HG02571 (cell line): ENCODE data around the gene RGR.
"Not testable (repeated sequence)": the region's sequence is repeated elsewhere in the genome, so short reads cannot be mapped to it uniquely, and the experiment has no call there.

Experiments
- ATAC-seq: cut with Tn5 transposase; IDR thresholded peaks from one replicate; pipeline ENCODE4 v1.9.1; 2021; ENCODE audit warnings: mild to moderate bottlenecking, moderate library complexity; ENCODE audit not compliant: unreplicated experiment

Gene RGR

DNA sequence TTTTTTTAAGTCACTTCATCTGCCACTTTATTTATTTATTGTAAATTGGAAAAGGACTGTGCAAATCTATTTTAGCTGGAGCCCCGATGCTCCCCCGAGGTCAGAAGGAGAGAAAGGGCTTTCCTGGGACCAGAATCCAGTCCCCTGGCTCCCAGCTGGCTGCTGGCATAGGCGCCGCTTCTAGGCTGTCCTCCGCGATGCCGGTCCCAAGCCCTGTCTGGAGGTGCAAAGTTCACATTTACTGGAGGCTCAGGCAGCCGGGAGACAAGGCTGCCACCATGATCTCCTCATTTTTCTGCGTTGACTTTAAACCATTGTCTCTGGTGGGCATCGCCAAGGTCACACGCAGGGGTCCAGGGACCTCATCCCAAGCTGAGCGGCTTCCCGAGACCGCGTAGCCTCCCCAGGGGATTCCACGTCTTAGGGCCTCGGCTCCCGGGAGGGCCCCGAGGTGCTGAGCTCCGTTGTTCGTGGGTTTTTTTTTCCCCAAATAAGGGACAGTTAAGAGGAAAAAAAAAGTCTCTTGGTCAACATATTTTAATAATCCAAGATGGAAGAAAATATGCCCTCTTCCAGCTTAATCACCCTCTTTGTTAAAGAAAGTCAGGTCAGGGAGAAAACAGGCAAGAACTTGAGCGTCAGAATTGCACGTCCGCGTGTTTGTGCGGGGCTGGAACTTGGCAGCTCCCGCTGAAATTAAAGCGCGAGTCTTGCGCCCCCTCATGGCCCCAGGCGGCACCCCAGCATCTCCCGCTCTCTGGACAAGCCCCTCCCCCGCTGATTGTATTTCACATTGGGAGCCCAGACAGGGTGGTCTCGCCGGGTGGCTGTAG, 11.9 kb downstream of the RGR start:
- no peak for ATAC-seq

DNA sequence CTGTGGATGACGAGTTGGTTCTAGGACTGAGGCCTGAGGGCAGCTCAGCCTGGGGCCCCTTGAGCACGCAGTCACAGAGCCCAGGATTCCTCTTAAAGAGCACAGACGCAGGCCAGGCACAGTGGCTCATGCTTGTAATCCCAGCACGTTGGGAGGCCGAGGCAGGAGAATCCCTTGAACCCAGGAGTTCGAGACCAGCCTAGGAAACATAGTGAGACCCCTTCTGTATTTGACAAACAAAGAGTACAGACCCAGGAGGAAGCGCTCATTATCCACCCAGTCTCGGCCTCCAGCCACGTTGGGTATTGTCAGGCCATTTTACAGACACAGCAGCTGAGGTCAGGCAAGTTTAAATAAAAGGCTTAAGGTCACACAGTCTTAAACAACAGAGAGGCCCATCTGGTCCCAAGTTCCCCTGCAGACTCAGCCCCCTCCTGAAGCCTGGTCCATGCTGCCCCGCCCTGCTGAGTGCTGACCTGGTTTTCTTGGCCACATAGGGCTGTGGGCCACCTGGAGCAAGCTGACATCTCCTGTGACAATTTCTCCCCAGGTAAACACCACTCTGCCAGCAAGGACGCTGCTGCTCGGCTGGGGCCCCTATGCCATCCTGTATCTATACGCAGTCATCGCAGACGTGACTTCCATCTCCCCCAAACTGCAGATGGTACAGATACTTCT, 12.6 kb downstream of the RGR start:
- ATAC-seq = no peak

DNA sequence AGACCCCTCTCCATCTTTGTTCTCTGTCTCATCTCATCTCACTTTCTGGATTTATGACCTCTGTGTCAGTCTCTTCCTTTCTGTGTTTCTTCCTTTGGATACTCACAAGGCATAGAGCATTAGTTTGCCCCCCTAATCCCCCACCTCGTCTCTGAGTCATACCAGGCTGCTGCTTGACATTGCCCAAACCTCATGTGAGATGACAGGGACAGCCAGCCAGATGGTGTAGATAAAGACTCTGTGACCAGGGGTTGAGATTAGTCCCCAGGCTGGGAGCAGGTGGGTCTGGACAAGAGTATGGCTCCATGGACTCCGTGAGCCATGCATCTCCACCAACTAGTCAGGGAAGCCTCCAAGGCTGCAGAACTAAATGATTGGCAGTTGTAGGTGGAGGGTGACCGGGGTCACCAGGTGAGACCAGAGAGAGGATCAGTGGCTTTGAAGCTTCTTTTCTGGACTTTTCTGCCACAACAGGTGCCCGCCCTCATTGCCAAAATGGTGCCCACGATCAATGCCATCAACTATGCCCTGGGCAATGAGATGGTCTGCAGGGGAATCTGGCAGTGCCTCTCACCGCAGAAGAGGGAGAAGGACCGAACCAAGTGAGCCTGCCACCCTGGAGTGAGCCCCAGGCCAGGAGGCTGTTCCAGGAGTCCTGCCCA, 13.3 kb downstream of the RGR start:
- no peak for ATAC-seq

DNA sequence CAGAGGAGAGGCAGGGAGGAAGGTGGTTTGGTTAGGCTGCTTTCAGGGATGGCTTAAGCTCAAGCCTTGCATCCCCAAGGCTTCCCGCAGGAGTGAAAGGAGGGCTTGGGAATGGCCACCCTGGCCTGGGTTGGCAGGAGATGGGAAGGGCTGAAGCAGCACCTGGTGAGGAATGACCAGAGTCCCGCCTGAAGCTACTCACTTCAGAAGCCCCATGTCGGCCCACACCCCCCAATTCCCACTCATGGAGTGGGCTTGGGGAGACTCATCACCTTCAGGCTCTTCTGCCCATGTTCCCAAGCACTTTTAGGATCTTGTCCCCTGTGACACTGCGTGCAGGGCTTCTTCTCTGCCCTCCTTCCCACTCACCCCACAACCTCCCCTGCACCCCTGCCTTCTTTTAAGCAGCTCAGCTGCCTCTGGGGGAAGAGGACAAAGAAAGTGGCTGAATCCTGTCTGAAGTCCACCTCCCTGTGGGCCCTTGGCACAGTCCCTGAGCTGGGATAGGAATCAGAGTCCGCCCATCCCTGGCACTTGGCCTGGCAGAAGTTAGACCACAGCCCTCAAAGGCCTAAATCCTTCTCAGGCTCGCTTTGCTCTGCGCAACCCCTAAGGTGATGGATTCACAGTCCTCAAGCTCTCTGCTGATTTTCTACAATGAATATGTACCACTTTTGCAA, 16.5 kb downstream of the RGR start:
- no peak for ATAC-seq

DNA sequence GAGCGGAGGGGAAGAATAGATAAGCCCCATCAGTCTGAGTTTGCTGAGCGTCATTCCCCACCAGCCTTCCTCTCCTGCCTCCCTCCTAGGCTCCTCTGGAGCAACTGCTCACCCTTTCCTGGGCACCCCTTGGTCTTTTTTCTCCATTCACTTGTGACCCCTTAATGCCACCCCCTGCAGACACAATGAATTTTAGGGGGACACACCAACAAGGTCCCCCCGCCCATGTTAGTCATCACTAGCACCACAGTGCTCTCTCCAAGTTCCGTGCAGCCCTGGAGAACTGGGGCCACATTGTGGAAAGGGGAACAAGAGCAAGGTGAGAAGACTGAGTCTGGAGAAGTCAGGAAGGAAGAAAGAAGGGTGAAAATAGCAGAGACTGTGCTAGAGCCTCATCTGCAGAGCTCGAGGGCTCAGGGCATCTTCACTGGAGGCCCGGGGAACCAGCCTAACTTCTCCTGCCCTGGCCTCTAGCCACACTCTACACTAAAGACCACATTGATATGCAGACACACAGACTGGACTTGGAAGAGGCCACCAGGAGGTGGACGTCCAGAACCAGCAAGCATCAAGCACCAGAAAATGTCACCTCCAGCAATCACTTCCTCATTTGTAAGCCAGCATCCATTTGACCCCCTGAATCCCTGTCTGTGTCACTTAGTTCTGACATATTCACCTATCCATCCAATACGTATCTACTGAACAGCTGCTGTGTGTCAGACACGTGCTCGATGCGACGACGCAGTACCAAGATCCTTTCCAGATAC, 17.5 kb downstream of the RGR start:
- ATAC-seq = no peak

DNA sequence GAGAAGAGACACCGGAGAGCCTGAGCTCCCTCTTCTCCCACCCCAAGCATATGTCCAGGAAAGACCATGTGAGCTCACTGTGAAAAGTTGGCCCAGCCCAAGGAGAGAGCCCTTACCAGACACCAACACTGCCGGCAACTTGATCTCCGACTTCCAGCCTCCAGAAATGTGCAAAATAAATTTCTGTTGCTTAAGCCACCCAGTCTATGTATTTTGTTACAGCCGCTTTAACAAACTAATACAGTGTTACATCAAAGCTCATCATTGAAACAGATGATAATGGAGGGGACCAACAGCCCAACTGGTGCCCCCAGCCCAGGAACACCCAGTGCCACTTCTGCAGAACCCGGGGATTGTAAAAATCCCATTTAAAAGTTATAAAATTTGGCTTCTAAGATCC, 18.9 kb downstream of the RGR start:
- ATAC-seq = no peak

DNA sequence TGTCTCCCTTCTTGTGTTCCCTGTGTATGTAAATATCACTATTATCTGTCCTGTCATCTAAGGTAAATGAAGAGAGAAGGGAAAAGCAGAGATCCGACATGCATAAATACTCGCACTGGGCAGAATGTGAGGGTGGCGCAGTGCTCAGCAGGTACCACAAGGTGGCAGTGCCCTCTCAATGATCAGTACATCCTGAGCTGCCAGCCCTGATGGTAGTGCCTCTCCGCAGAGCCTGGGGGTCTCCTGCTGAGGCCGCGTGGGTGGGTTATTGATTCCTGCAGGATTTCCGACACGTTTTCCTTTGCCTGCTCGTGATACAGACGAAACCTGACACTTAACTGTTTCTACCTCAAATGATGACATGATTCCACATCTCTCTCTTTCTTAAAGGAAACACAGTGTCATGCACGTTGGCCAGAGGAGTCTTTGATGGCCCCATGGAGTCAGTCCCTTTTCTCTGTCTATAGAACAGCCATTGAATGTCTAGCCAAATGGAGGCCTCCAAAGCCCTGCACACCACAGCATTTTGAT, 19.8 kb downstream of the RGR start:
- peak; percentile 93 for ATAC-seq

DNA sequence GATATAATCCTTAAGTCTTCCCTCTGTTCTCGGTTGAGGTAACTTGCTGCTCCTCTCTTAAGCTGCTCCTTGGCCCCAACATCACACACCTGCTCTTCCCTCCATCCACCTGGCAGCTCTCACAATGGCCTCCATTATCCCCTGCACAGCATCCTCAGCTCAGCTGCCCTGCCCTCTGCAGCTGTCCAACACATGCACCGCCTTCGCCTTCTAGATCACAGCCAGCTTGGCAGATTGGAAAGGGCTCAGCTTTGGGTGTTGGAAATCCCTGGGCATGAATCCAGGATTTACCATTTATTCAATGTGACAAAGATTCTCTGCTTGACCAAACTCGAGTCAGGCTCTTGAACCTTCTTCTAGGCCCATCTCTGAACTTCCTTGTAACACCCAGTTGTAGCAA, 20.6 kb downstream of the RGR start:
- no peak for ATAC-seq

DNA sequence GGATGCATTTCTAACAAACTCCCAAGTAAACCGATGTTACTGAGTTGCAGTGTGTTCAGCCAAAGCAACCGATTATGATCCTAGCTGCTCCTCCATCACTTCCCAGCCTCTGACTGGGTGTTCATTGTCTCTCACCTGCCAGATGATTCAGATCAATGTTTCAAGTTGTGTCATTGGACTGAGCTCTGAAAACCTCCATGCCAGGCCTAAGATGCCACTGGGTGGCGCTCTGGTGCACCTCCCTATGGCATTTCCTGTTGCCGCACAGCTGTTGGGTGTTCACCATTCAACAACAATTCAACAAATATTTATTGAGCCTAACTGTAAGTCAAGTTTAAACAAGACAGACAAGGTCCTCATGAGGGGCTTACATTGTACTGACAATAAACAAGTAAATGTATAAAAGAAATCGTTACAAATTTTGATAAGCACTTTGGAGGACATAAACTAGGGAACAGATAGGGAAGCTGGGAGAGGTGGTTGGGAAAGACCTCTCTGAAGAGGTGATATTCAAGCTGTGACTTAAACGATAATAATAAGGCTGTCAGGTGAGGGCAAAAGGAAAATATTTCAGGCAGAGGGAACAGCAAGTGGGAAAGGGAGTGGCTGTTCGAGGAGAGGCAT, 22.8 kb downstream of the RGR start:
- no peak for ATAC-seq

DNA sequence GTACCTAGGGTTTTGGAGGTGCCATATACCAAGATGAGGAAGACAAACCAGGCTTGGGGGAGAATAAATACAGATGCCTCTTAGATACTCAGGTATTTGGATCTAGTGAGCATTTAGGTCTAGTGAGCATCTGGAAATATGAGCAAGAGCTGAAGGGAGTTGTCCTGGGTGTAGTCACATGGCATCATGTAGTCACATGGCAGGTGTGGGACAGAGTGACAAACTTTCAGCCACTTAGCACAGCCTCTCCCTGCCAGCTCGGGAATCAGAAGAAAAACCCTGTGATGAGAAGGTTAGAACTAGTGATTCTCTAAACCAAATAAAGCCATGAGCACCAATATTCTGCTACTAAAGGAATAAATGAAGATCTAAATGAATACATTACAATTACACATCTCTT, 24.3 kb downstream of the RGR start:
- ATAC-seq = no peak

DNA sequence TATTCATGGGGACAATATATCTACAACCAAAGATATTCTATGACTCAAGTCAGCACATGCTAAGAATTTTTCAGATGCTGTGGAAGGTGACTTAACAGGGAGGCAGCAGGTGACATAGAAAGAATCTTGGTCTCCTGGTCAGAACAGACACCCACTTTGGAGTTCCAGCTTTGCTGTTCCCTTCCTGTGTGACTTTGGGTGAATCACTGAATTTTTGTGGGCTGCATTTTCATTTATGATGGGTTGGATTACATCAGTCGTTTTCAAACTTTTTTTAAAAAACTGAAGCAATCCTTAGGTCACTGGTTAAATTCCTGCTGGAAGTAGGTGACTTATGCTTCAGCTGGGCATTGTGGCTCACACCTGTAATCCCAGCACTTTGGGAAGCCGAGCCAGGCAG, 24.9 kb downstream of the RGR start:
- ATAC-seq = no peak

DNA sequence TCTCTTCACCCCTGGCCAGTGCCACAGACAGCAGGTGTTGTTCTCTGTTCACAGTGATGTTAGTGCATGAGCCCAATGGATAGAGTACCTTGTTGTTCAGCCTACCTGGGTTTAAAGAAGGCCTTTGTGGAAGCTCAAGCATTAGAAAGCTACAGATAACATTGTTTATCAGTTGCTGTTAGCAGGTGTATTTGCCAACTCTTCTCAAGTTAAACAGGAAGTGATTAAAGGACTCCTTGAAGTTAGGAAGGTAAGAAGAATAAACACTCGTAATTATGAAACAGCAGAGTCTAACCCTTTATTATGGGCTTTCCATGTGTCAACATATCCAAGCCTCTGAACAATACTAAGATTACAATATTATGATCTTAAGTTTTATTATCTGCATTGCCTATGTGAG, 25.9 kb downstream of the RGR start:
- ATAC-seq = no peak

DNA sequence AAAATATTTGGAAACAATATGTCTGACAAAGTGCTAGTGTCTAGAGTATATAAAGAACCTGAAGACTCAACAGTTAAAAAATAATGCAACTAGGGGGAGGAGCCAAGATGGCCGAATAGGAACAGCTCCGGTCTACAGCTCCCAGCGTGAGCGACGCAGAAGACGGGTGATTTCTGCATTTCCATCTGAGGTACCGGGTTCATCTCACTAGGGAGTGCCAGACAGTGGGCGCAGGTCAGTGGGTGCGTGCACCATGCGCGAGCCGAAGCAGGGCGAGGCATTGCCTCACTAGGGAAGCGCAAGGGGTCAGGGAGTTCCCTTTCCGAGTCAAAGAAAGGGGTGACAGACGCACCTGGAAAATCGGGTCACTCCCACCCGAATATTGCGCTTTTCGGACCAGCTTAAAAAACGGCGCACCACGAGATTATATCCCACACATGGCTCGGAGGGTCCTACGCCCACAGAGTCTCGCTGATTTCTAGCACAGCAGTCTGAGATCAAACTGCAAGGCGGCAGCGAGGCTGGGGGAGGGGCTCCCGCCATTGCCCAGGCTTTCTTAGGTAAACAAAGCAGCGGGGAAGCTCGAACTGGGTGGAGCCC, 35.1 kb downstream of the RGR start:
- ATAC-seq = not testable (repeated sequence)

DNA sequence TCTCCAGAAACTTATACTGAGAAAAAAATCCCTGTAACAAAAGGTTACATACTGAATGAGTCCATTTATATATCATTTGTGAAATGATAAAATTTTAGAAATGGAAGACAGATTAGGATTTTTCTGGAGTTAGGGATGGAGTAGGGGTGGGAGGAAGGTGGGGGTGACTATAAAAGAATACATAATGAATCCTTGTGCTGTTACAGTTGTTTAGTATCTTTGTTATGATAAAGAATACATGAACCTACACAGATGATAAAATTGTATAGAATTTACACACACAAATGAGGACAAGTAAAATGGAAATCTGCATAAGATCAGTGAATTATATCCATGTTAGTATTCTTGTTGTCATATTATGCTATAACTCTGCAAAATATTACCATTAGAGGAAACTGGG, 41.8 kb downstream of the RGR start:
- ATAC-seq = no peak

DNA sequence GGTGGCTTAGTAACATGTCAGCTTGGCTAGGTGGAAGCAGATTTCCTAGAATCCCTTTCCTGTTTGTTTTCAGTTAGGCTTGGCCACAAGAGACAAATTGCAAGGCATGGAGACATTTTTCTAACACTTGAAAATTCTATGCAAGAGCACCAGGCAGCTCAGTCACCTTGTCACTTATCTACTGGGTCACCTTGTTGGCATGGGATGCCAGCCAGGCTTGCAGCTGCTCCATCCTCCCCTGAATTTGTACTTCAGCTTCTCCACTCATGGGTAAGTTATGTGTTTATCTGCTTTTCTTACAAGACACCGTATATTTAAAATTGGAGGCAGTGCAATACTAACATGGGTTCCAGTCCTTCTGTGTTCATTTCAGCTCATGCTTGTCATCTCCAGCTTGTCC, 43.3 kb downstream of the RGR start:
- ATAC-seq = no peak

DNA sequence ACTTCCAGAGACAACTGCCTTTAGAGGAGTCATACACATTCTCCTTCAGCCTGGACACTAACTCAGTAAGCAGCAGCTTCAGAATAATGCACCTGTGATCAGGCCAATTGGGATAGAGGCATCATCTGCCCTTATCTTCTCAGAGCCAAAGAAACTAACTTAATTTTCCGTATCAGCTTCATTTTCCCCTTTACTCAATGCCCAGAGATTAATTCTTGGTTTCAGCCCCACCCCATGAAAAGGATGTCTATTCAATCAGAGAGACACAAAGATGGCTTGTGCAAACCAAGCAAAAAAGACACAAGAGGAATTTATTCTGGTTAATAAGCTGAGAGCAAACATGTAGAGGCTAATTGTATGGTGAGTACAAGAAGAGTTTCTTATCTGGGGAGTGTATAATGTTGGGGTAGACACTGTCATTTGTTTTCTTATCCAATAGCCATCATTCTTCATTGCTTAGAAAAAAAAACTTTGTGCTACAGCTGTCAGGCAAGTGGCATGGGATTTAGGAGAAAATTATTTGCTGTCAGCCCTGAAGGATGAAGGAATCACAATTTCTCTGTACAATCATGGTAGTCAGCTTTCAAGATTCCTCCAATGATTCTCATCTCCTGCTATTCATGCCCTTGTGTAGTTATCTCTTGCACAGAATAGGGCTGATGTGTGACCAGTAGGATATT, 44.8 kb downstream of the RGR start:
- ATAC-seq = no peak

DNA sequence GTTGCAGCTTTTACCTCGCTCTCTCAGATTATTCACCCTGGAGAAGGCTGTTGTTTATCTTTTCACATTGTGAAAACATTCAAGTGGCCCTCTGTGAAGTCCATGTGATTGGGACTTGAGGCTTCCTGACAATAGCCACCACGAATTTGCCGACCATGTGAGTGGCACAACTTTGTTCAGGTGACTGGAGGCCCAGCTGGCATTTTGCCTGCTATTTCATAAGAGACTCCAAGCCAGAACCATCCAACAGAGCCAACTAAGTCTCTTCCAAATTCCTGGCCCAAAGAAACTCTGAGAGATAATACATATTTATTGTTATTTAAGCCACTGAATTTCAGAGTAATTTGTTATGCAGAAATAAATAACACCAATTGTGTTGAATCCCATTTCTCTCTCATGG, 45.4 kb downstream of the RGR start:
- ATAC-seq = no peak

DNA sequence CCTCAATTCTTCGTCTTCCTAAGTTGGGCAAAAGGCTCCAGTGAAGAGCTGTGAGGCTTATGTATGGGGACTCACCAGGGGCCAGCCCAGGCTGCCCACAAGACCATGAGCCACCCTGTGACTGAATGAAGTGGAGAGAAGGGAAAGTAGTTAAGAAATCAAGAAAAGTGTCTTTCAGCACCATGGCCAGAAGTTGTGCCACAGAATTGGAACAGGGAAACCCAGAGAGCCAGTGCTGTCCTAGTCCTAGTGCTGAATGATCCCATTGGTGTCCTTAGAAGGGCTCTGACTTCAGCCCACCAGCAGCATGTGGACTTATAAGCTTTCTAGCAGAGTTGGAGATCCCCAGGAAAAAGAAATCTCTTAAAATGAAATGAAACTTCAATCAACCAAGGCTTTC, 46.5 kb downstream of the RGR start:
- ATAC-seq = no peak

DNA sequence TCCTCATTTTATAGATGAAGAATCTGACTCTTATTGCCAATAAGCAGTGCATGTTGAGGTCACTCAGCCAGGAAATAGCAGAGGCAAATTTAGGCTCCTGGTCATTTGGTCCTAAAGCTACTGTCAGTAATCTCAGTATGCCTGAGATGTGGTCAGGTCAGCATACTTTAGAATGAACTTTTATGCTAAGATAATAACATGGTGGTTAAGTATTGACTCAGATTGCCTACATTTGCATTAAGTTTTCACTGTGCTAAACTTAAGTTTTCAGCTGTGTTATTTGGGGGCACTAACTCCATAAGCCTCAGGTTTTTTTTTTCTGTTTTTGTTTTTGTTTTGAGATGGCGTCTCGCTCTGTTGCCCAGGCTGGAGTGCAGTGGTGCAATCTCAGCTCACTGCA, 47.6 kb downstream of the RGR start:
- ATAC-seq = peak; percentile 60
